SH-SY5Y (cell line): ENCODE measurements around the gene PPP1R12C.

Experiments used
- GATA2 ChIP-seq: IDR thresholded peaks from 2 replicates; pipeline ENCODE4 v1.6.1; 2011; ENCODE audit warnings: mild to moderate bottlenecking, low read depth, low read length
- GATA3 ChIP-seq: IDR thresholded peaks from 2 replicates; pipeline ENCODE4 v1.6.1; 2011; ENCODE audit warnings: low read depth, mild to moderate bottlenecking, low read length, moderate library complexity

DNA sequence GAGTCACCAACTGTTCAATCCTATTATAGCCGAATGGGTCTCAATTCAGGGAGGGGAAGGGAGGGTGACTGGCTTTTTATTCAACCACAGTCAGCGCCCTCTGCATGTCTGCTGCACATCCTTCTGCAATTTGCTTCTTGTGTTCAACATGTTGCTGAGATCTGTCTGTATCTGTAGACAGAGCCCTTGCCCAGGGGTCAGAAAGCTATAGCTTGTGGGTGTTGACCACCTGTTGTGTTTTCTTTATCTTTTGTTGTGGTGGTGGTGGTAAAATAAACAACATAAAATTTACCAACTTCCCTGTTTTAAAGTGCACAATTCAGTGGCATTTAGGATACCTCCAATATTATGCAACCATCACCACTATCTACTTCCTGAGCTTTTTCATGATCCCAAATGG is 12.2 kb downstream of the PPP1R12C start:
- TF ChIP-seq GATA3 (no peak), GATA2 (no peak)
